ENCODE measurements around the gene SKIDA1. TPM values are rescaled to one million over a fixed set of nuclear protein-coding genes. Genes with fewer than 3 reads are reported as not detected.

The SKIDA1 gene
- total and polyA plus RNA-seq, 2 of the 4 experiments (the other 2 are of a cell fraction): 0.36 to 0.72 TPM

- H3K18ac ChIP-seq (ENCODE audit: low read depth, low read length): no peak overlapping the region
- TF ChIP-seq ELK1 (IDR thresholded peaks at IDR 0.05; ENCODE audit: borderline replicate concordance, low read depth, low read length) (no peak), FOS (IDR thresholded peaks at IDR 0.05; ENCODE audit: low read depth, low read length) (peak; percentile 35; the same call in 1 of the 2 replicates)
- dilution Hi-C loops (cut with HindIII; ENCODE audit: low sequenced_read_pairs, unreplicated experiment): no loop called here
- ChIA-PET CTCF (no interaction called here), POLR2A (ENCODE audit: unreplicated experiment) (no interaction called here)
- H3K4me2 ChIP-seq (ENCODE audit: low read depth, low read length): no peak overlapping the region
- H4K91ac ChIP-seq (ENCODE audit: insufficient read depth, low read depth, low read length): no peak overlapping the region
- 0 out of 2 replicates have a peak overlapping the region, but pooled peaks have one; percentile 10 for H3K14ac ChIP-seq (replicated peaks; ENCODE audit: low read depth, low read length)
- peaks cover 2% of the 10 kb centered on the region; the same call in 1 of the 2 replicates for H3K4me1 ChIP-seq (ENCODE audit: control insufficient read depth, insufficient read depth, low read length)
- peaks cover 6% of the 10 kb centered on the region; the same call in 1 of the 2 replicates for H3K9me1 ChIP-seq (ENCODE audit: insufficient read depth, low read length)
- no peak overlapping the region for H4K5ac ChIP-seq (ENCODE audit: low read depth, low read length)
- H4K8ac ChIP-seq (ENCODE audit: low read depth in 2 of 2, low read length in 2 of 2): no peak overlapping the region
- no peak overlapping the region for H2AK9ac ChIP-seq (replicated peaks; ENCODE audit: low read depth, low read length, poor library complexity)
- peaks cover 21 to 51% of the 10 kb centered on the region in 2 experiments for H3K79me1 ChIP-seq (ENCODE audit: low read depth in 1 of 2, low read length in 2 of 2)
- H3K9ac ChIP-seq (ENCODE audit: low read depth, low read length): no peak overlapping the region
- H3K23ac ChIP-seq (ENCODE audit: low read depth, low read length): no peak overlapping the region
- no peak overlapping the region for H3K4ac ChIP-seq (ENCODE audit: low read depth, low read length)
- BruUV-seq (replicated peaks): no TSS peak
- no peak overlapping the region for H2AFZ ChIP-seq (replicated peaks; ENCODE audit: low read length, poor library complexity)
- H4K20me1 ChIP-seq (ENCODE audit: insufficient read depth, low read length): peaks cover 46% of the 10 kb centered on the region
- peaks cover 6% of the 10 kb centered on the region; the same call in 1 of the 2 replicates for H3K36me3 ChIP-seq (ENCODE audit: control insufficient read depth, insufficient read depth, low read length)
- no peaks in the 10 kb centered on the region for H3K27me3 ChIP-seq (ENCODE audit: control insufficient read depth, insufficient read depth, low read length)
- H3K4me3 ChIP-seq (ENCODE audit: insufficient read depth, low read depth, low read length): no peak overlapping the region
- DNase-seq (peak; percentile 72), ATAC-seq (ENCODE audit: low read depth) (peak; percentile 85)
- H3K56ac ChIP-seq (ENCODE audit: extremely low read depth, insufficient read depth, low read length): no peak overlapping the region
- intact Hi-C loops (cut with micrococcal nuclease): no loop called here
- in situ Hi-C loops (cut with MboI; ENCODE audit: low sequenced_read_pairs): no loop called here
- H2BK15ac ChIP-seq (ENCODE audit: low read depth, low read length): no peak overlapping the region
- no peak overlapping the region for H2BK120ac ChIP-seq (ENCODE audit: low read depth, low read length)
- WGBS, 2 experiments (ENCODE audit: extremely low coverage in 2 of 2, insufficient read length in 1 of 2): no CpG with 5 or more reads among the region's 3 CpGs
- H2BK20ac ChIP-seq (ENCODE audit: low read depth, low read length): no peak overlapping the region
- H2AK5ac ChIP-seq (ENCODE audit: low read depth, low read length): no peak overlapping the region
- H3K27ac ChIP-seq (ENCODE audit: insufficient read depth, low read length): no peak overlapping the region
- no peaks in the 10 kb centered on the region for H3K9me3 ChIP-seq (ENCODE audit: control insufficient read depth, insufficient read depth, low read length)
- H2BK5ac ChIP-seq (ENCODE audit: low read depth, low read length, poor library complexity, severe bottlenecking): no peak overlapping the region
Observed at GRCh38 chr10:21572578-21572977, 47.1 kb upstream of the SKIDA1 start.
